RPMI8226 (cell line): ENCODE data around the gene SOAT1.
"Not testable (repeated sequence)": the region's sequence is repeated elsewhere in the genome, so short reads cannot be mapped to it uniquely, and the experiment has no call there.

Experiments
- DNase-seq: peaks from one replicate; pipeline ENCODE4 v3.0.0-alpha.2; 2015

Gene SOAT1

GRCh38 chr1:179310291-179310690 is 16.7 kb downstream of the SOAT1 start:
- DNase-seq = no peak

GRCh38 chr1:179310721-179311120 is 17.1 kb downstream of the SOAT1 start:
- DNase-seq = no peak

GRCh38 chr1:179311149-179311700 is 17.6 kb downstream of the SOAT1 start:
- no peak for DNase-seq

GRCh38 chr1:179313004-179313403 is 19.4 kb downstream of the SOAT1 start:
- no peak for DNase-seq

- no peak for DNase-seq
Measured at GRCh38 chr1:179314928-179315327, 21.3 kb downstream of the SOAT1 start.

- no peak for DNase-seq
Measured at GRCh38 chr1:179318491-179318890, 24.9 kb downstream of the SOAT1 start.

GRCh38 chr1:179321533-179322216 is 28.1 kb downstream of the SOAT1 start:
- DNase-seq = no peak

GRCh38 chr1:179322557-179322956 is 29.0 kb downstream of the SOAT1 start:
- DNase-seq = no peak

GRCh38 chr1:179323436-179323835 is 29.8 kb downstream of the SOAT1 start:
- no peak for DNase-seq

GRCh38 chr1:179325836-179326235 is 32.2 kb downstream of the SOAT1 start:
- no peak for DNase-seq

- DNase-seq = no peak
Measured at GRCh38 chr1:179326746-179327145, 33.1 kb downstream of the SOAT1 start.

- DNase-seq = no peak
Measured at GRCh38 chr1:179327196-179327595, 33.6 kb downstream of the SOAT1 start.

GRCh38 chr1:179327679-179328078 is 34.1 kb downstream of the SOAT1 start:
- DNase-seq = no peak

GRCh38 chr1:179329862-179330261 is 36.3 kb downstream of the SOAT1 start:
- no peak for DNase-seq

GRCh38 chr1:179334440-179334839 is 40.8 kb downstream of the SOAT1 start:
- no peak for DNase-seq

- no peak for DNase-seq
Measured at GRCh38 chr1:179337288-179337687, 43.7 kb downstream of the SOAT1 start.

GRCh38 chr1:179337942-179338560 is 44.5 kb downstream of the SOAT1 start:
- DNase-seq = no peak

- DNase-seq = peak; percentile 24
Measured at GRCh38 chr1:179340918-179341317, 47.3 kb downstream of the SOAT1 start.

GRCh38 chr1:179341943-179342547 is 48.4 kb downstream of the SOAT1 start:
- DNase-seq = no peak

GRCh38 chr1:179342740-179343404 is 49.3 kb downstream of the SOAT1 start:
- DNase-seq = no peak

- no peak for DNase-seq
Measured at GRCh38 chr1:179351281-179351680, 57.7 kb downstream of the SOAT1 start.

GRCh38 chr1:179352236-179352635 is 58.6 kb downstream of the SOAT1 start:
- DNase-seq = no peak

- DNase-seq = no peak
Measured at GRCh38 chr1:179353546-179353945, 59.9 kb downstream of the SOAT1 start.

GRCh38 chr1:179361631-179362030 is 68.0 kb downstream of the SOAT1 start:
- DNase-seq = not testable (repeated sequence)
